ENCODE data around the gene MATN3. TPM values are rescaled to one million over a fixed set of nuclear protein-coding genes. Genes with fewer than 3 reads are reported as not detected.

MATN3 gene
- total RNA-seq, 1 experiment from 2014 or later, result 13.5 TPM

- Histone ChIP-seq H2AK5ac (ENCODE audit: insufficient read length, low read length) (no peak overlapping the region), H3K14ac (ENCODE audit: insufficient read depth, low read length) (no peak overlapping the region), H2BK20ac (ENCODE audit: low read depth, low read length, poor library complexity, severe bottlenecking) (no peak overlapping the region), H3K23ac (ENCODE audit: insufficient read length, low read depth, low read length) (no peak overlapping the region), H3K4me2 (ENCODE audit: insufficient read depth, insufficient read length, low read length) (no peak overlapping the region), H3K79me2 (ENCODE audit: insufficient read depth, low read length) (peaks cover 14% of the 10 kb centered on the region; the same call in 1 of the 2 replicates), H3K18ac (ENCODE audit: insufficient read length, low read depth, low read length) (no peak overlapping the region), H4K8ac (replicated peaks; ENCODE audit: insufficient read length, low read depth, low read length) (no peak overlapping the region), H4K5ac (ENCODE audit: insufficient read length, low read depth, low read length) (no peak overlapping the region), H3K79me1 (ENCODE audit: insufficient read depth, low read depth, low read length, poor library complexity, severe bottlenecking) (peaks cover 8% of the 10 kb centered on the region), H2BK120ac (ENCODE audit: low read depth, low read length, poor library complexity, severe bottlenecking) (no peak overlapping the region), H4K91ac (ENCODE audit: insufficient read length, low read depth, low read length) (no peak overlapping the region), H4K20me1 (ENCODE audit: control insufficient read depth, insufficient read depth, insufficient read length) (no peaks in the 10 kb centered on the region), H3T11ph (ENCODE audit: low read length) (no peak overlapping the region), H3K9me3 (ENCODE audit: control insufficient read depth, low read depth, low read length) (no peaks in the 10 kb centered on the region), H3K56ac (ENCODE audit: insufficient read length, low read depth, low read length) (no peak overlapping the region), H2BK12ac (ENCODE audit: insufficient read length, low read depth, low read length) (no peak overlapping the region), H3K4me1 (ENCODE audit: insufficient read depth, low read length) (0 out of 2 replicates have a peak, but pooled peaks cover 2% of the 10 kb centered on the region), H3K4ac (ENCODE audit: low read depth, low read length) (no peak overlapping the region), H3K9ac (ENCODE audit: extremely low read depth, insufficient read length, low read length) (no peak overlapping the region), H2BK15ac (ENCODE audit: low read depth, low read length) (no peak overlapping the region), H3K23me2 (ENCODE audit: insufficient read length, low read depth, low read length, poor library complexity, severe bottlenecking) (no peaks in the 10 kb centered on the region), H3K27ac (ENCODE audit: insufficient read length, low read depth, low read length) (no peak overlapping the region), H2AFZ (ENCODE audit: low read length) (no peak overlapping the region), H3K27me3 (ENCODE audit: insufficient read depth, low read length) (no peaks in the 10 kb centered on the region), H2BK5ac (ENCODE audit: insufficient read length, low read length) (no peak overlapping the region)
- no CpG with 5 or more reads among the region's 8 CpGs for WGBS (ENCODE audit: extremely low coverage, insufficient read length, low lambda C conversion rate)
- no peaks in the 10 kb centered on the region for H3K9me3 Mint-ChIP-seq
- no peak overlapping the region for H3K27ac Mint-ChIP-seq
- H3K4me3 Mint-ChIP-seq, result no peak overlapping the region
- DNase-seq, result no peak
- H3K27me3 Mint-ChIP-seq (ENCODE audit: low read depth), result no peaks in the 10 kb centered on the region
- peaks cover 0 to 9% of the 10 kb centered on the region in 2 experiments; a peak in 1 of 4 replicates for H3K4me1 Mint-ChIP-seq
- peaks cover 28 to 49% (median 48%) of the 10 kb centered on the region in 3 experiments for H3K36me3 Mint-ChIP-seq (ENCODE audit: insufficient read depth in 1 of 3, low read depth in 3 of 3)
- no peak for TF ChIP-seq CTCF (conservative IDR thresholded peaks at IDR 0.05)
Observed at GRCh38 chr2:20040489-20041172, 28.2 kb upstream of the MATN3 start.

All from H9 (cell line).